ENCODE measurements around the gene NSD1. TPM values are rescaled to one million over a fixed set of nuclear protein-coding genes. Genes with fewer than 3 reads are reported as not detected.

NSD1 gene
- polyA plus RNA-seq, 1 donor from 2014 or later = 12.8 TPM

DNA sequence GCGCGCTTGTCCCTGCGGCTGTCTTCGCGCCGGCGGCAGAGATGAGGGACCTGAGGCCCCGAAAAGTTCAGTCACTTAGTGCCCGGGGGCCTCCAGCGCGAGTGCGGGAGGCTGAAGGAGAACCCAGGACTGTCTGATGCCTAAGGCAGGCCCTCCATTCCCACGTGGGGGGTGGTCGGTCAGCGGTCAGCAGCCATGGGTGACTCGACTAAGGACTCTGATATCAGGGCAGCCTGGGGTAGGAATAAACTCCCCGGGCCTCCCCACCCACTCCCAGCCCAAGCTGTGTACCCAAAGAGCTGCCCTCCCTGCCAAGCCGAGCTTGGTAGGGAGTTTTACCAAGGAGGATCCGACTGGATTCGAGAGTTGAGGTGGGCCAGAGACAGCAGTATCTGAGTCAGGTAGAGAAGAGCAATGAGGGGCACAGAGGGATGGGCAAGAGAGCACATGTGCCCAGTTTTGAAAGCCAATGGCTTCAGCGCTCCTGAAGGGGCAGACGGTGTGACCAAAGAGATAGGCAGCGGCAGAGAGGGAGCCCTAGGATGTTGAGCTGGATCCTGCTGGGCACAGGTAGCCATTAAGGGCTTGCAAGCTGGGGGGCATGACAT is 46.1 kb upstream of the NSD1 start:
- no peaks in the 10 kb centered on the region for H3K9me2 ChIP-seq (ENCODE audit: insufficient read depth, low read length)
- H3K4me3 ChIP-seq (ENCODE audit: low read length) = no peak overlapping the region
- no peak overlapping the region for H3K4me2 ChIP-seq (ENCODE audit: low read length)
- no peaks in the 10 kb centered on the region for H3K9me3 ChIP-seq (ENCODE audit: low read length)
- H3K79me2 ChIP-seq (replicated peaks; ENCODE audit: insufficient read depth, low read length) = no peaks in the 10 kb centered on the region
- TF ChIP-seq EP300 (conservative IDR thresholded peaks at IDR 0.05; ENCODE audit: poor library complexity, severe bottlenecking) (no peak), TAF1 (IDR thresholded peaks at IDR 0.05; ENCODE audit: low read depth) (no peak), EZH2 (IDR thresholded peaks at IDR 0.05; ENCODE audit: borderline replicate concordance, insufficient read depth, low read length, poor library complexity, severe bottlenecking) (no peak), MXI1 (conservative IDR thresholded peaks at IDR 0.05; ENCODE audit: poor library complexity, severe bottlenecking) (no peak), SMC3 (conservative IDR thresholded peaks at IDR 0.05; ENCODE audit: poor library complexity) (no peak), RAD21 (conservative IDR thresholded peaks at IDR 0.05) (no peak), POLR2AphosphoS5 (IDR thresholded peaks at IDR 0.05) (no peak)
- TF ChIP-seq, protein P1, sequence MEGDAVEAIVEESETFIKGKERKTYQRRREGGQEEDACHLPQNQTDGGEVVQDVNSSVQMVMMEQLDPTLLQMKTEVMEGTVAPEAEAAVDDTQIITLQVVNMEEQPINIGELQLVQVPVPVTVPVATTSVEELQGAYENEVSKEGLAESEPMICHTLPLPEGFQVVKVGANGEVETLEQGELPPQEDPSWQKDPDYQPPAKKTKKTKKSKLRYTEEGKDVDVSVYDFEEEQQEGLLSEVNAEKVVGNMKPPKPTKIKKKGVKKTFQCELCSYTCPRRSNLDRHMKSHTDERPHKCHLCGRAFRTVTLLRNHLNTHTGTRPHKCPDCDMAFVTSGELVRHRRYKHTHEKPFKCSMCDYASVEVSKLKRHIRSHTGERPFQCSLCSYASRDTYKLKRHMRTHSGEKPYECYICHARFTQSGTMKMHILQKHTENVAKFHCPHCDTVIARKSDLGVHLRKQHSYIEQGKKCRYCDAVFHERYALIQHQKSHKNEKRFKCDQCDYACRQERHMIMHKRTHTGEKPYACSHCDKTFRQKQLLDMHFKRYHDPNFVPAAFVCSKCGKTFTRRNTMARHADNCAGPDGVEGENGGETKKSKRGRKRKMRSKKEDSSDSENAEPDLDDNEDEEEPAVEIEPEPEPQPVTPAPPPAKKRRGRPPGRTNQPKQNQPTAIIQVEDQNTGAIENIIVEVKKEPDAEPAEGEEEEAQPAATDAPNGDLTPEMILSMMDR (IDR thresholded peaks at IDR 0.05; ENCODE audit: poor library complexity, severe bottlenecking) = no peak
- TF ChIP-seq, protein P2, sequence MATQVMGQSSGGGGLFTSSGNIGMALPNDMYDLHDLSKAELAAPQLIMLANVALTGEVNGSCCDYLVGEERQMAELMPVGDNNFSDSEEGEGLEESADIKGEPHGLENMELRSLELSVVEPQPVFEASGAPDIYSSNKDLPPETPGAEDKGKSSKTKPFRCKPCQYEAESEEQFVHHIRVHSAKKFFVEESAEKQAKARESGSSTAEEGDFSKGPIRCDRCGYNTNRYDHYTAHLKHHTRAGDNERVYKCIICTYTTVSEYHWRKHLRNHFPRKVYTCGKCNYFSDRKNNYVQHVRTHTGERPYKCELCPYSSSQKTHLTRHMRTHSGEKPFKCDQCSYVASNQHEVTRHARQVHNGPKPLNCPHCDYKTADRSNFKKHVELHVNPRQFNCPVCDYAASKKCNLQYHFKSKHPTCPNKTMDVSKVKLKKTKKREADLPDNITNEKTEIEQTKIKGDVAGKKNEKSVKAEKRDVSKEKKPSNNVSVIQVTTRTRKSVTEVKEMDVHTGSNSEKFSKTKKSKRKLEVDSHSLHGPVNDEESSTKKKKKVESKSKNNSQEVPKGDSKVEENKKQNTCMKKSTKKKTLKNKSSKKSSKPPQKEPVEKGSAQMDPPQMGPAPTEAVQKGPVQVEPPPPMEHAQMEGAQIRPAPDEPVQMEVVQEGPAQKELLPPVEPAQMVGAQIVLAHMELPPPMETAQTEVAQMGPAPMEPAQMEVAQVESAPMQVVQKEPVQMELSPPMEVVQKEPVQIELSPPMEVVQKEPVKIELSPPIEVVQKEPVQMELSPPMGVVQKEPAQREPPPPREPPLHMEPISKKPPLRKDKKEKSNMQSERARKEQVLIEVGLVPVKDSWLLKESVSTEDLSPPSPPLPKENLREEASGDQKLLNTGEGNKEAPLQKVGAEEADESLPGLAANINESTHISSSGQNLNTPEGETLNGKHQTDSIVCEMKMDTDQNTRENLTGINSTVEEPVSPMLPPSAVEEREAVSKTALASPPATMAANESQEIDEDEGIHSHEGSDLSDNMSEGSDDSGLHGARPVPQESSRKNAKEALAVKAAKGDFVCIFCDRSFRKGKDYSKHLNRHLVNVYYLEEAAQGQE (IDR thresholded peaks at IDR 0.05; ENCODE audit: borderline replicate concordance) = no peak
- H3K27ac ChIP-seq (ENCODE audit: low read length) = no peak overlapping the region
- no peaks in the 10 kb centered on the region for H3K36me3 ChIP-seq (ENCODE audit: insufficient read depth, low read length)
- peaks cover 8% of the 10 kb centered on the region for H3K27me3 ChIP-seq (ENCODE audit: insufficient read depth, low read depth, low read length)
- H2AFZ ChIP-seq (ENCODE audit: low read depth, low read length) = no peak overlapping the region
- no peaks in the 10 kb centered on the region for H4K20me1 ChIP-seq (ENCODE audit: insufficient read depth)
- H3K9ac ChIP-seq (ENCODE audit: low read length) = no peak overlapping the region
- H3F3A ChIP-seq (ENCODE audit: insufficient read depth, low read length, poor library complexity, severe bottlenecking) = no peaks in the 10 kb centered on the region

DNA sequence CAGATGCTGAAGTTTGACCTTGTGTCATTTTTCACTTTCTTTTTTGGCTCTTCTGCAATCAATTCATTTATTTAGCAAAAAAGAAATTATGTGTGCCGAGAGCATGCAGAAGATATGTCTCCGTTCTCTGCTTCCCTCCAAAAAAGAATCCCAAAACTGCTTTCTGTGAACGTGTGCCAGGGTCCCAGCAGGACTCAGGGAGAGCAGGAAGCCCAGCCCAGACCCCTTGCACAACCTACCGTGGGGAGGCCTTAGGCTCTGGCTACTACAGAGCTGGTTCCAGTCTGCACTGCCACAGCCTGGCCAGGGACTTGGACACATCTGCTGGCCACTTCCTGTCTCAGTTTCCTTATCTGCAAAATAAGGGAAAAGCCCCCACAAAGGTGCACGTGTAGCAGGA is 44.4 kb upstream of the NSD1 start:
- no peak overlapping the region for H3K4me2 ChIP-seq (ENCODE audit: low read length)
- no peaks in the 10 kb centered on the region for H3K79me2 ChIP-seq (replicated peaks; ENCODE audit: insufficient read depth, low read length)
- H4K20me1 ChIP-seq (ENCODE audit: insufficient read depth) = no peaks in the 10 kb centered on the region
- no peaks in the 10 kb centered on the region for H3K9me2 ChIP-seq (ENCODE audit: insufficient read depth, low read length)
- peaks cover 8% of the 10 kb centered on the region for H3K27me3 ChIP-seq (ENCODE audit: insufficient read depth, low read depth, low read length)
- H3K9me3 ChIP-seq (ENCODE audit: low read length) = no peaks in the 10 kb centered on the region
- no peaks in the 10 kb centered on the region for H3K36me3 ChIP-seq (ENCODE audit: insufficient read depth, low read length)
- TF ChIP-seq, protein P1 (IDR thresholded peaks at IDR 0.05; ENCODE audit: poor library complexity, severe bottlenecking) = no peak
- no peak for TF ChIP-seq RAD21 (conservative IDR thresholded peaks at IDR 0.05)
- TF ChIP-seq MXI1 (conservative IDR thresholded peaks at IDR 0.05; ENCODE audit: poor library complexity, severe bottlenecking) = no peak
- TF ChIP-seq TAF1 (IDR thresholded peaks at IDR 0.05; ENCODE audit: low read depth) = no peak
- TF ChIP-seq, protein P2 (IDR thresholded peaks at IDR 0.05; ENCODE audit: borderline replicate concordance) = no peak
- no peak for TF ChIP-seq EP300 (conservative IDR thresholded peaks at IDR 0.05; ENCODE audit: poor library complexity, severe bottlenecking)
- TF ChIP-seq SMC3 (conservative IDR thresholded peaks at IDR 0.05; ENCODE audit: poor library complexity) = no peak
- no peak for TF ChIP-seq EZH2 (IDR thresholded peaks at IDR 0.05; ENCODE audit: borderline replicate concordance, insufficient read depth, low read length, poor library complexity, severe bottlenecking)
- TF ChIP-seq POLR2AphosphoS5 (IDR thresholded peaks at IDR 0.05) = no peak
- no peak overlapping the region for H3K27ac ChIP-seq (ENCODE audit: low read length)
- H3K9ac ChIP-seq (ENCODE audit: low read length) = no peak overlapping the region
- H3F3A ChIP-seq (ENCODE audit: insufficient read depth, low read length, poor library complexity, severe bottlenecking) = no peaks in the 10 kb centered on the region
- no peak overlapping the region for H2AFZ ChIP-seq (ENCODE audit: low read depth, low read length)
- no peak overlapping the region for H3K4me3 ChIP-seq (ENCODE audit: low read length)

Measured in neural cell (in vitro differentiated cells).